Measurements from ENCODE around the gene IQGAP2. TPM values are rescaled to one million over a fixed set of nuclear protein-coding genes. Genes with fewer than 3 reads are reported as not detected.
"Not testable (repeated sequence)": the region's sequence is repeated elsewhere in the genome, so short reads cannot be mapped to it uniquely, and the experiment has no call there.

The IQGAP2 gene
- total RNA-seq, 1 donor from 2014 or later: 1.3 TPM

DNA sequence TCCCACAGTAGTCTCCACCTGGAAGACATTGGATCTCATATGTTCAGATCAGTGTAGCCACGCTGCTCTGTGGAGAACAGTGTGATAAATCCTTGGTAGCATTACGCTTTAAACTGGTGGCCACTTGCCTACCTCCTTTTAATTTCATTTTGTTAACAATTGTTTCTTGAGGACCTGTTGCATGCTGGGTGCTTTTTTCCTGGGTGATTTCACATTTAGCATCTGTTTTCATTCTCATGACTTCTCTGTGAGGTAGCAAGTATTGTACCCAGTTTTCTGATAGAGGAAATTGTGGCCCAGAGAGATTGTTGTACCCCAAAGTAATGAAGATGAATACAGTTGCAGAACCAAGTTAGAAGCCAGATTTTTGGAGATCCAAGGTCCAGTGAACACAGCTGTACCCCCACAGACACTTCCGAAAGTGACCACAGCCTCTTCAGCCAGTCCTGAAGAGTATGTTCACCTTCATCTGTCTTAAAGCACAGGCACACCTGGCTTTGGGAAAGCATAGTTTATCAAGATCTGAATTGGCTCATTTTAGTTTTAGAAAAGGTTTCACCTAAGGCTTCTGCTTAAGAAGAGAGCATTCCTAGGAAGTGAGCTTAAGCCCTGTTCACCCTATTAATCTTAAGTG, 144.9 kb downstream of the IQGAP2 start:
- no peak overlapping the region for H3K4me3 ChIP-seq (ENCODE audit: low read depth, low read length)
- TF ChIP-seq, protein P1, sequence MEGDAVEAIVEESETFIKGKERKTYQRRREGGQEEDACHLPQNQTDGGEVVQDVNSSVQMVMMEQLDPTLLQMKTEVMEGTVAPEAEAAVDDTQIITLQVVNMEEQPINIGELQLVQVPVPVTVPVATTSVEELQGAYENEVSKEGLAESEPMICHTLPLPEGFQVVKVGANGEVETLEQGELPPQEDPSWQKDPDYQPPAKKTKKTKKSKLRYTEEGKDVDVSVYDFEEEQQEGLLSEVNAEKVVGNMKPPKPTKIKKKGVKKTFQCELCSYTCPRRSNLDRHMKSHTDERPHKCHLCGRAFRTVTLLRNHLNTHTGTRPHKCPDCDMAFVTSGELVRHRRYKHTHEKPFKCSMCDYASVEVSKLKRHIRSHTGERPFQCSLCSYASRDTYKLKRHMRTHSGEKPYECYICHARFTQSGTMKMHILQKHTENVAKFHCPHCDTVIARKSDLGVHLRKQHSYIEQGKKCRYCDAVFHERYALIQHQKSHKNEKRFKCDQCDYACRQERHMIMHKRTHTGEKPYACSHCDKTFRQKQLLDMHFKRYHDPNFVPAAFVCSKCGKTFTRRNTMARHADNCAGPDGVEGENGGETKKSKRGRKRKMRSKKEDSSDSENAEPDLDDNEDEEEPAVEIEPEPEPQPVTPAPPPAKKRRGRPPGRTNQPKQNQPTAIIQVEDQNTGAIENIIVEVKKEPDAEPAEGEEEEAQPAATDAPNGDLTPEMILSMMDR (conservative IDR thresholded peaks at IDR 0.05; ENCODE audit: low read depth, low read length): no peak
- DNase-seq (ENCODE audit: low read depth): no peak

DNA sequence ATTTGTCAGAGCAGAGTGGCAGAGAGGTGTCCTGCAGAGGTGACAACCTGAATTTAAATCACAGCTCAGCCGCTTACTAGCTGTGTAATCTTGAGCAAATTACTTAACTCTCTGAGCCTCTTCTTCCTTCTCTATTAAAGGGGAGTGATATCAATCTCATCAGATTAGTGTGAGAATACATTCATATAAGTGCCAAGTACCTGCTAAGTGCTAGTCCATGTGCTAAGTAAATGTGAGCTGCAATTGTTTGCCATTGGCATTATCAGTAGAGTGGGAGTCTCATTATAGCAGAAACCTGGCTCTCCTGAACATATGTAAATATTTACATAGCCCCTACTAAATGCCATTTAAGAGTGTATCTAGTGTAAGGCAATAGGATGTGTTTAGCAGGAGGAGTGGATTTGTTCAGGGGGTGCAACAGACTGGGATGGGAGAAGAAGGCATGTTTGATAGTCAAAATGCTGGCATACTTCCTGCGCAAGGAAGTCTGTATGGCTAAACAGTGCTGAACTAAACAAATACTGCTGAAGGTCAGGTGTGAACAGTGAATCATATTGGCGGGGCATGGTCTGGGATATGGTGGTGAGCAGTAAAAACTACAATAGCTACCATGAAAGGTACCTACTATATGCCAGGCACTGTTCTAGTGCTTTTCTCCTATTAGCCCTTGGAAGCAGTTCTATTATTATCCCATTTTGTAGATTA, 145.6 kb downstream of the IQGAP2 start:
- TF ChIP-seq, protein P1 (conservative IDR thresholded peaks at IDR 0.05; ENCODE audit: low read depth, low read length): no peak
- DNase-seq (ENCODE audit: low read depth): no peak
- no peak overlapping the region for H3K4me3 ChIP-seq (ENCODE audit: low read depth, low read length)

- not testable (repeated sequence) for H3K4me3 ChIP-seq (ENCODE audit: low read depth, low read length); DNase-seq (ENCODE audit: low read depth)
Measured at GRCh38 chr5:76550881-76551280, 147.8 kb downstream of the IQGAP2 start.

DNA sequence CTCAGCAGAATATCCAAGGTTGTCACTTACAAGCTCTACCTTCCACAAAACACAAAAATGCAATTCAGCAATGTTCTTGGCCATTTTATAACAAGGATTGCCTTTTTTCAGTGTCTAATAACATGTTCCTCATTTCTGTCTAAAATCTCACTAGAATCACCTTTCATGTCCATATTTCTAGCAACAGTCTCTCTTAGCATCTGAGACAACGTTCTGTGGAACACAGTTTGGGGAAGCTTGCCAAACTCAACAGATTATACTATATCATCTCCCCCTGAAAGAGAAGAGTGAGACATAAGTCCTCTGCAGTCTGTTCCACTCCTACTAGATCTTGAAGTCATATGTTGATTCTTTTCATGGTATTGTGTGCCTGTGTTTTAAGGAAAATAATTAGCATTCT, 149.5 kb downstream of the IQGAP2 start:
- TF ChIP-seq, protein P1 (conservative IDR thresholded peaks at IDR 0.05; ENCODE audit: low read depth, low read length): no peak
- no peak overlapping the region for H3K4me3 ChIP-seq (ENCODE audit: low read depth, low read length)
- DNase-seq (ENCODE audit: low read depth): no peak

DNA sequence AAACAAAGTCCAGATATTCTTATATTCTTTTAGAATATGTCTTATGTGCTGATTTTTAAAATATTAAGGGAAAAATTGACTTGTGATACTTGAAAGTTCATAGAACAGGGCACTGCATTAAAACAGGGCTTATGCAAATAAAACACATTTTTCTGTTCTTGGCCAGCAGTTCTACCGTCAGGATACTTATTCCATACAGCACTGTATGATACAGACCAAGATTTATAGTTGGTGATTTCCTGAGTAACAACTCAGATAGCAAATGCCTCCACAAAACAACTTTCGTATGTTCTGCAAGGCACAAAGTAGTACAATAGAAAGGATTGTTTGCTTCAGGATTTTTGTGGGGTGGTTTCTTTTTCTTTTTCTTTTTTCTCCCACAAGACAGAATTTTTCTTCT, 150.2 kb downstream of the IQGAP2 start:
- DNase-seq (ENCODE audit: low read depth): no peak
- TF ChIP-seq, protein P1 (conservative IDR thresholded peaks at IDR 0.05; ENCODE audit: low read depth, low read length): no peak
- no peak overlapping the region for H3K4me3 ChIP-seq (ENCODE audit: low read depth, low read length)

GRCh38 chr5:76555114-76555513, 152.0 kb downstream of the IQGAP2 start:
- TF ChIP-seq, protein P1 (conservative IDR thresholded peaks at IDR 0.05; ENCODE audit: low read depth, low read length): no peak
- DNase-seq (ENCODE audit: low read depth): no peak
- H3K4me3 ChIP-seq (ENCODE audit: low read depth, low read length): no peak overlapping the region

GRCh38 chr5:76555717-76556116, 152.6 kb downstream of the IQGAP2 start:
- no peak for DNase-seq (ENCODE audit: low read depth)
- TF ChIP-seq, protein P1 (conservative IDR thresholded peaks at IDR 0.05; ENCODE audit: low read depth, low read length): no peak
- H3K4me3 ChIP-seq (ENCODE audit: low read depth, low read length): no peak overlapping the region
